HUES48 (cell line): Measurements from ENCODE around the gene NOX4.

Source experiments
- H3K27ac ChIP-seq: one replicate; pipeline ENCODE4 v1.7.0; 2013; ENCODE audit warnings: low read depth, low read length, inconsistent platforms
- H3K27me3 ChIP-seq: 2 replicates; pipeline ENCODE4 v1.6.1; 2013; ENCODE audit warnings: mild to moderate bottlenecking, low read length; ENCODE audit not compliant: control insufficient read depth, insufficient read depth
- H3K36me3 ChIP-seq: 2 replicates; pipeline ENCODE4 v1.6.1; 2013; ENCODE audit warnings: low read length; ENCODE audit not compliant: control insufficient read depth, insufficient read depth
- H3K4me1 ChIP-seq: 2 replicates; pipeline ENCODE4 v1.6.1; 2013; ENCODE audit warnings: mild to moderate bottlenecking, low read length; ENCODE audit not compliant: control insufficient read depth, insufficient read depth
- H3K4me3 ChIP-seq: 2 replicates; pipeline ENCODE4 v1.5.1; 2013; ENCODE audit warnings: mild to moderate bottlenecking, low read depth, low read length
- H3K9ac ChIP-seq: 2 replicates; pipeline ENCODE4 v1.6.1; 2013; ENCODE audit warnings: mild to moderate bottlenecking, low read depth, low read length, moderate library complexity
- H3K9me3 ChIP-seq: 2 replicates; pipeline ENCODE4 v1.6.1; 2013; ENCODE audit warnings: low read length; ENCODE audit not compliant: control insufficient read depth, insufficient read depth

The NOX4 gene

GRCh38 chr11:89463266-89463780 is 27.9 kb downstream of the NOX4 start:
- Histone ChIP-seq H3K9ac (no peak overlapping the region), H3K9me3 (no peaks in the 10 kb centered on the region), H3K27me3 (no peaks in the 10 kb centered on the region), H3K4me3 (no peak overlapping the region), H3K4me1 (no peaks in the 10 kb centered on the region), H3K36me3 (no peaks in the 10 kb centered on the region), H3K27ac (no peak overlapping the region)

GRCh38 chr11:89458716-89459115 is 32.5 kb downstream of the NOX4 start:
- Histone ChIP-seq H3K36me3 (no peaks in the 10 kb centered on the region), H3K4me3 (no peak overlapping the region), H3K27ac (no peak overlapping the region), H3K9me3 (no peaks in the 10 kb centered on the region), H3K27me3 (no peaks in the 10 kb centered on the region), H3K4me1 (no peaks in the 10 kb centered on the region), H3K9ac (no peak overlapping the region)

- no peaks in the 10 kb centered on the region for H3K36me3 ChIP-seq
Measured at GRCh38 chr11:89457190-89457589, 34.0 kb downstream of the NOX4 start.

GRCh38 chr11:89456681-89457080 is 34.5 kb downstream of the NOX4 start:
- H3K4me3 ChIP-seq: no peak overlapping the region
- no peaks in the 10 kb centered on the region for H3K9me3 ChIP-seq
- H3K27ac ChIP-seq: no peak overlapping the region
- H3K36me3 ChIP-seq: no peaks in the 10 kb centered on the region
- no peak overlapping the region for H3K9ac ChIP-seq
- no peaks in the 10 kb centered on the region for H3K4me1 ChIP-seq
- no peaks in the 10 kb centered on the region for H3K27me3 ChIP-seq

More at GRCh38 chr11:89457190-89457589, 34.0 kb downstream of the NOX4 start:
- Histone ChIP-seq H3K27ac (no peak overlapping the region), H3K4me1 (no peaks in the 10 kb centered on the region), H3K9ac (no peak overlapping the region), H3K9me3 (no peaks in the 10 kb centered on the region), H3K27me3 (no peaks in the 10 kb centered on the region), H3K4me3 (no peak overlapping the region)

GRCh38 chr11:89452780-89453179 is 38.4 kb downstream of the NOX4 start:
- no peaks in the 10 kb centered on the region for H3K27me3 ChIP-seq
- H3K27ac ChIP-seq: no peak overlapping the region
- no peaks in the 10 kb centered on the region for H3K9me3 ChIP-seq

GRCh38 chr11:89447845-89448244 is 43.3 kb downstream of the NOX4 start:
- Histone ChIP-seq H3K27me3 (no peaks in the 10 kb centered on the region), H3K9me3 (no peaks in the 10 kb centered on the region), H3K4me1 (peaks cover 8% of the 10 kb centered on the region; the same call in 1 of the 2 replicates), H3K9ac (no peak overlapping the region), H3K36me3 (no peaks in the 10 kb centered on the region), H3K4me3 (no peak overlapping the region), H3K27ac (no peak overlapping the region)

More at GRCh38 chr11:89452780-89453179, 38.4 kb downstream of the NOX4 start:
- no peak overlapping the region for H3K9ac ChIP-seq
- H3K36me3 ChIP-seq: no peaks in the 10 kb centered on the region
- H3K4me1 ChIP-seq: no peaks in the 10 kb centered on the region
- no peak overlapping the region for H3K4me3 ChIP-seq

GRCh38 chr11:89443361-89444322 is 47.5 kb downstream of the NOX4 start:
- Histone ChIP-seq H3K9ac (no peak overlapping the region), H3K4me1 (peaks cover 8% of the 10 kb centered on the region; the same call in 1 of the 2 replicates), H3K4me3 (no peak overlapping the region), H3K9me3 (no peaks in the 10 kb centered on the region), H3K36me3 (no peaks in the 10 kb centered on the region), H3K27ac (no peak overlapping the region), H3K27me3 (no peaks in the 10 kb centered on the region)

GRCh38 chr11:89442801-89443200 is 48.4 kb downstream of the NOX4 start:
- Histone ChIP-seq H3K27ac (no peak overlapping the region), H3K36me3 (no peaks in the 10 kb centered on the region), H3K9ac (no peak overlapping the region), H3K4me1 (peaks cover 8% of the 10 kb centered on the region; the same call in 1 of the 2 replicates), H3K4me3 (no peak overlapping the region), H3K9me3 (no peaks in the 10 kb centered on the region), H3K27me3 (no peaks in the 10 kb centered on the region)

GRCh38 chr11:89441606-89442005 is 49.6 kb downstream of the NOX4 start:
- H3K36me3 ChIP-seq: no peaks in the 10 kb centered on the region
- no peak overlapping the region for H3K9ac ChIP-seq
- no peak overlapping the region for H3K27ac ChIP-seq
- no peaks in the 10 kb centered on the region for H3K9me3 ChIP-seq
- no peak overlapping the region for H3K4me3 ChIP-seq
- no peaks in the 10 kb centered on the region for H3K27me3 ChIP-seq
- H3K4me1 ChIP-seq: peaks cover 8% of the 10 kb centered on the region; the same call in 1 of the 2 replicates

GRCh38 chr11:89437317-89437716 is 53.9 kb downstream of the NOX4 start:
- no peak overlapping the region for H3K9ac ChIP-seq
- H3K4me3 ChIP-seq: no peak overlapping the region
- H3K9me3 ChIP-seq: no peaks in the 10 kb centered on the region
- H3K27me3 ChIP-seq: no peaks in the 10 kb centered on the region
- H3K4me1 ChIP-seq: no peaks in the 10 kb centered on the region
- no peaks in the 10 kb centered on the region for H3K36me3 ChIP-seq
- H3K27ac ChIP-seq: no peak overlapping the region

GRCh38 chr11:89436071-89436470 is 55.1 kb downstream of the NOX4 start:
- no peak overlapping the region for H3K4me3 ChIP-seq
- no peak overlapping the region for H3K27ac ChIP-seq
- no peaks in the 10 kb centered on the region for H3K9me3 ChIP-seq
- H3K27me3 ChIP-seq: no peaks in the 10 kb centered on the region
- H3K4me1 ChIP-seq: no peaks in the 10 kb centered on the region
- H3K36me3 ChIP-seq: no peaks in the 10 kb centered on the region
- H3K9ac ChIP-seq: no peak overlapping the region
